Loucy (cell line): Measurements from ENCODE around the gene DENND11.

ENCODE experiments used
- EZH2phosphoT487 ChIP-seq: fragments of 200-600 bp; IDR thresholded peaks from 2 replicates; pipeline ENCODE4 v1.6.1; 2018; ENCODE audit warnings: antibody characterized with exemption, mild to moderate bottlenecking, moderate library complexity, borderline replicate concordance
- TF ChIP-seq, protein P1 (sequence below): fragments of 200-600 bp; sonication (generic); conservative IDR thresholded peaks from 2 replicates; pipeline ENCODE4 v1.5.1; 2014; ENCODE audit warnings: mild to moderate bottlenecking, antibody characterized with exemption, low read length

DNA sequence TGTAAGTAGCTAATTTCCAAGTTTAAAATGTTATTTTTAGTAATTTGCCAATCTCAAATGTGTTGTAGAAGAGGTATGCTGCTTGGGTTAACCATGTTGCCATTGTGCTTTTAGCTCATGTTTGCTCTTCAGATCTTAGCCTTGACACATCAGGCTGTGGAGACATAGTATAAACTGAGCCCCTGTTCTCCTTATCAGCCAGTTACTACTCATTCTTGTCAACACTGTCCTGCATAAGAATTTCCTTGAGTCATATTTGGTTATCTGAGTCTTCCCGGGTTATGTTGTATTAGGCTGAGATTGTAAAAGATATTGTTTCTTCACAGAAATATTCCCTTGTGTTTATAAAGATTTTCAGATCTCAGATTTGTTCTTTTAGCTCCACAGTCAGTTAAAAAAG, 40.3 kb upstream of the DENND11 start:
- TF ChIP-seq, protein P1, sequence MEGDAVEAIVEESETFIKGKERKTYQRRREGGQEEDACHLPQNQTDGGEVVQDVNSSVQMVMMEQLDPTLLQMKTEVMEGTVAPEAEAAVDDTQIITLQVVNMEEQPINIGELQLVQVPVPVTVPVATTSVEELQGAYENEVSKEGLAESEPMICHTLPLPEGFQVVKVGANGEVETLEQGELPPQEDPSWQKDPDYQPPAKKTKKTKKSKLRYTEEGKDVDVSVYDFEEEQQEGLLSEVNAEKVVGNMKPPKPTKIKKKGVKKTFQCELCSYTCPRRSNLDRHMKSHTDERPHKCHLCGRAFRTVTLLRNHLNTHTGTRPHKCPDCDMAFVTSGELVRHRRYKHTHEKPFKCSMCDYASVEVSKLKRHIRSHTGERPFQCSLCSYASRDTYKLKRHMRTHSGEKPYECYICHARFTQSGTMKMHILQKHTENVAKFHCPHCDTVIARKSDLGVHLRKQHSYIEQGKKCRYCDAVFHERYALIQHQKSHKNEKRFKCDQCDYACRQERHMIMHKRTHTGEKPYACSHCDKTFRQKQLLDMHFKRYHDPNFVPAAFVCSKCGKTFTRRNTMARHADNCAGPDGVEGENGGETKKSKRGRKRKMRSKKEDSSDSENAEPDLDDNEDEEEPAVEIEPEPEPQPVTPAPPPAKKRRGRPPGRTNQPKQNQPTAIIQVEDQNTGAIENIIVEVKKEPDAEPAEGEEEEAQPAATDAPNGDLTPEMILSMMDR, result no peak
- no peak for TF ChIP-seq EZH2phosphoT487
